ENCODE results near the gene PANK2.
"Not testable (repeated sequence)": the region's sequence is repeated elsewhere in the genome, so short reads cannot be mapped to it uniquely, and the experiment has no call there.

PANK2 gene

GRCh38 chr20:3885715-3886114, 3.5 kb upstream of the PANK2 start:
- Mint-ChIP-seq H3K4me1 (ENCODE audit: low read depth) (peaks cover 16% of the 10 kb centered on the region), H3K36me3 (ENCODE audit: low read depth) (peaks cover 20% of the 10 kb centered on the region), H3K27ac (no peak overlapping the region), H3K4me3 (no peak overlapping the region), H3K27me3 (ENCODE audit: low read depth) (no peaks in the 10 kb centered on the region), H3K9me3 (no peaks in the 10 kb centered on the region)

- peaks cover 35% of the 10 kb centered on the region for H3K4me1 Mint-ChIP-seq (ENCODE audit: low read depth)
- H3K4me3 Mint-ChIP-seq, result peak overlapping the region; percentile 99
- peaks cover 31% of the 10 kb centered on the region for H3K36me3 Mint-ChIP-seq (ENCODE audit: low read depth)
- H3K9me3 Mint-ChIP-seq, result no peaks in the 10 kb centered on the region
- peak overlapping the region; percentile 94 for H3K27ac Mint-ChIP-seq
- H3K27me3 Mint-ChIP-seq (ENCODE audit: low read depth), result no peaks in the 10 kb centered on the region
Observed at GRCh38 chr20:3887876-3888620, 1.1 kb upstream of the PANK2 start.

- no peaks in the 10 kb centered on the region for H3K9me3 Mint-ChIP-seq
- peak overlapping the region; percentile 98 for H3K27ac Mint-ChIP-seq
- H3K4me3 Mint-ChIP-seq, result peak overlapping the region; percentile 99
- H3K27me3 Mint-ChIP-seq (ENCODE audit: low read depth), result no peaks in the 10 kb centered on the region
- peaks cover 40% of the 10 kb centered on the region for H3K4me1 Mint-ChIP-seq (ENCODE audit: low read depth)
- H3K36me3 Mint-ChIP-seq (ENCODE audit: low read depth), result peaks cover 33% of the 10 kb centered on the region
Observed at GRCh38 chr20:3889489-3890397, 556 bp downstream of the PANK2 start.

GRCh38 chr20:3890398-3890751, 1.2 kb downstream of the PANK2 start:
- Mint-ChIP-seq H3K4me3 (peak overlapping the region; percentile 99), H3K9me3 (no peaks in the 10 kb centered on the region), H3K27me3 (ENCODE audit: low read depth) (no peaks in the 10 kb centered on the region), H3K36me3 (ENCODE audit: low read depth) (peaks cover 32% of the 10 kb centered on the region), H3K27ac (peak overlapping the region; percentile 98), H3K4me1 (ENCODE audit: low read depth) (peaks cover 41% of the 10 kb centered on the region)

GRCh38 chr20:3890999-3891929, 2.1 kb downstream of the PANK2 start:
- Mint-ChIP-seq H3K9me3 (no peaks in the 10 kb centered on the region), H3K36me3 (ENCODE audit: low read depth) (peaks cover 32% of the 10 kb centered on the region), H3K27me3 (ENCODE audit: low read depth) (no peaks in the 10 kb centered on the region), H3K4me1 (ENCODE audit: low read depth) (peaks cover 44% of the 10 kb centered on the region), H3K4me3 (peak overlapping the region; percentile 99), H3K27ac (peak overlapping the region; percentile 98)

GRCh38 chr20:3894796-3895195, 5.6 kb downstream of the PANK2 start:
- Mint-ChIP-seq H3K27ac (no peak overlapping the region), H3K4me1 (ENCODE audit: low read depth) (peaks cover 45% of the 10 kb centered on the region), H3K27me3 (ENCODE audit: low read depth) (no peaks in the 10 kb centered on the region), H3K4me3 (peak overlapping the region; percentile 16), H3K9me3 (no peaks in the 10 kb centered on the region), H3K36me3 (ENCODE audit: low read depth) (peaks cover 28% of the 10 kb centered on the region)

- Mint-ChIP-seq H3K27ac (no peak overlapping the region), H3K4me1 (ENCODE audit: low read depth) (peaks cover 47% of the 10 kb centered on the region), H3K27me3 (ENCODE audit: low read depth) (no peaks in the 10 kb centered on the region), H3K36me3 (ENCODE audit: low read depth) (peaks cover 16% of the 10 kb centered on the region), H3K9me3 (no peaks in the 10 kb centered on the region), H3K4me3 (no peak overlapping the region)
Observed at GRCh38 chr20:3896302-3896701, 7.1 kb downstream of the PANK2 start.

GRCh38 chr20:3896853-3897583, 7.8 kb downstream of the PANK2 start:
- peak overlapping the region; percentile 36 for H3K27ac Mint-ChIP-seq
- H3K4me1 Mint-ChIP-seq (ENCODE audit: low read depth), result peaks cover 47% of the 10 kb centered on the region
- H3K27me3 Mint-ChIP-seq (ENCODE audit: low read depth), result no peaks in the 10 kb centered on the region
- H3K4me3 Mint-ChIP-seq, result no peak overlapping the region
- no peaks in the 10 kb centered on the region for H3K9me3 Mint-ChIP-seq
- peaks cover 14% of the 10 kb centered on the region for H3K36me3 Mint-ChIP-seq (ENCODE audit: low read depth)

GRCh38 chr20:3898181-3898580, 9.0 kb downstream of the PANK2 start:
- H3K9me3 Mint-ChIP-seq; H3K36me3 Mint-ChIP-seq (ENCODE audit: low read depth); H3K4me3 Mint-ChIP-seq; H3K27ac Mint-ChIP-seq; H3K27me3 Mint-ChIP-seq (ENCODE audit: low read depth): not testable (repeated sequence)
- H3K4me1 Mint-ChIP-seq (ENCODE audit: low read depth), result peaks cover 42% of the 10 kb centered on the region

GRCh38 chr20:3898639-3899038, 9.5 kb downstream of the PANK2 start:
- Mint-ChIP-seq H3K27ac (no peak overlapping the region), H3K4me1 (ENCODE audit: low read depth) (peaks cover 37% of the 10 kb centered on the region), H3K27me3 (ENCODE audit: low read depth) (no peaks in the 10 kb centered on the region), H3K36me3 (ENCODE audit: low read depth) (peaks cover 6% of the 10 kb centered on the region), H3K9me3 (no peaks in the 10 kb centered on the region), H3K4me3 (no peak overlapping the region)

- Mint-ChIP-seq H3K27me3 (ENCODE audit: low read depth) (no peaks in the 10 kb centered on the region), H3K27ac (no peak overlapping the region), H3K9me3 (no peaks in the 10 kb centered on the region), H3K4me3 (no peak overlapping the region), H3K36me3 (ENCODE audit: low read depth) (peaks cover 3% of the 10 kb centered on the region), H3K4me1 (ENCODE audit: low read depth) (peaks cover 43% of the 10 kb centered on the region)
Observed at GRCh38 chr20:3900187-3900604, 11.0 kb downstream of the PANK2 start.

- peaks cover 40% of the 10 kb centered on the region for H3K4me1 Mint-ChIP-seq (ENCODE audit: low read depth)
- peak overlapping the region; percentile 47 for H3K4me3 Mint-ChIP-seq
- H3K27me3 Mint-ChIP-seq (ENCODE audit: low read depth), result no peaks in the 10 kb centered on the region
- H3K36me3 Mint-ChIP-seq (ENCODE audit: low read depth), result peaks cover 3% of the 10 kb centered on the region
- H3K27ac Mint-ChIP-seq, result peak overlapping the region; percentile 49
- H3K9me3 Mint-ChIP-seq, result no peaks in the 10 kb centered on the region
Observed at GRCh38 chr20:3901028-3901705, 12.0 kb downstream of the PANK2 start.

- Mint-ChIP-seq H3K36me3 (ENCODE audit: low read depth) (peaks cover 3% of the 10 kb centered on the region), H3K27me3 (ENCODE audit: low read depth) (no peaks in the 10 kb centered on the region), H3K4me3 (peak overlapping the region; percentile 47), H3K27ac (peak overlapping the region; percentile 49), H3K4me1 (ENCODE audit: low read depth) (peaks cover 39% of the 10 kb centered on the region), H3K9me3 (no peaks in the 10 kb centered on the region)
Observed at GRCh38 chr20:3901706-3902440, 12.7 kb downstream of the PANK2 start.
